Measurements from ENCODE around the gene GPR151.

DNA sequence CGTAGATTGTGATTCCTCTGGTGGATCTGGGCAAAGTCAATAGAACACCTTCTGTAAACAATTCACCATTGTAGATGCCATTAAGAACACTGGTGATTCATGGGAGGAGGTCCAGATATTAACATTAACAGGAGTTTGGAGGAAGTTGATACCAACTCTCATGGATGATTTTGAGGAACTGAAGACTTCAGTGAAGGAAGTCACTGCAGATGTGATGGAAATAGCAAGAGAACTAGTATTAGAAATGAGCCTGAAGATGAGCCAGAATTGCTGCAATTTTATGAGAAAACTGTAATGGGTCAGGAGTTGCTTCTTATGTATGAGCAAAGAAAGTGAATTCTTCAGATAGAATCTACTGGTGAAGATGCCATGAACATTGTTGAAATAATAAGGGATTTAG, 41.9 kb downstream of the GPR151 start:
- TF ChIP-seq, protein P1, sequence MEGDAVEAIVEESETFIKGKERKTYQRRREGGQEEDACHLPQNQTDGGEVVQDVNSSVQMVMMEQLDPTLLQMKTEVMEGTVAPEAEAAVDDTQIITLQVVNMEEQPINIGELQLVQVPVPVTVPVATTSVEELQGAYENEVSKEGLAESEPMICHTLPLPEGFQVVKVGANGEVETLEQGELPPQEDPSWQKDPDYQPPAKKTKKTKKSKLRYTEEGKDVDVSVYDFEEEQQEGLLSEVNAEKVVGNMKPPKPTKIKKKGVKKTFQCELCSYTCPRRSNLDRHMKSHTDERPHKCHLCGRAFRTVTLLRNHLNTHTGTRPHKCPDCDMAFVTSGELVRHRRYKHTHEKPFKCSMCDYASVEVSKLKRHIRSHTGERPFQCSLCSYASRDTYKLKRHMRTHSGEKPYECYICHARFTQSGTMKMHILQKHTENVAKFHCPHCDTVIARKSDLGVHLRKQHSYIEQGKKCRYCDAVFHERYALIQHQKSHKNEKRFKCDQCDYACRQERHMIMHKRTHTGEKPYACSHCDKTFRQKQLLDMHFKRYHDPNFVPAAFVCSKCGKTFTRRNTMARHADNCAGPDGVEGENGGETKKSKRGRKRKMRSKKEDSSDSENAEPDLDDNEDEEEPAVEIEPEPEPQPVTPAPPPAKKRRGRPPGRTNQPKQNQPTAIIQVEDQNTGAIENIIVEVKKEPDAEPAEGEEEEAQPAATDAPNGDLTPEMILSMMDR (conservative IDR thresholded peaks at IDR 0.05; ENCODE audit: low read length), result no peak
- no peak for TF ChIP-seq EZH2phosphoT487 (IDR thresholded peaks at IDR 0.05; ENCODE audit: borderline replicate concordance, low read depth, low read length)

All from OCI-LY7 (cell line).